WTC11 (cell line): ENCODE results near the gene FANCC. TPM values are rescaled to one million over a fixed set of nuclear protein-coding genes. Genes with fewer than 3 reads are reported as not detected.

Experiments
- ATAC-seq: fragments of 200-7000 bp; cut with Tn5 transposase; 2 replicates; pipeline ENCODE4 v1.10.0; 2021; ENCODE audit warnings: mild to moderate bottlenecking, moderate library complexity
- CTCF ChIA-PET: fragments of 300-600 bp; sonication (Branson Sonifier 250); formaldehyde crosslinking; loops from one replicate; lab custom pipeline; 2021; ENCODE audit warnings: antibody characterized with exemption; lab: Charles Lee
- POLR2A ChIA-PET: fragments of 350-600 bp; sonication (Branson Sonifier 250); formaldehyde crosslinking; loops from one replicate; lab custom pipeline; 2021; ENCODE audit warnings: antibody characterized with exemption; lab: Charles Lee
- DNase-seq: peaks from one replicate; pipeline ENCODE4 v3.0.0; 2021; ENCODE audit warnings: low spot score
- H3K27ac Mint-ChIP-seq: 2 replicates; pipeline ENCODE4 v1.8.0; 2021; ENCODE audit warnings: mixed read lengths
- H3K27me3 Mint-ChIP-seq: 2 replicates; pipeline ENCODE4 v1.8.0; 2021; ENCODE audit warnings: low read depth, mild to moderate bottlenecking, moderate library complexity, mixed read lengths
- H3K36me3 Mint-ChIP-seq: 2 replicates; pipeline ENCODE4 v1.8.0; 2021; ENCODE audit warnings: mixed read lengths
- H3K4me1 Mint-ChIP-seq: 2 replicates; pipeline ENCODE4 v1.8.0; 2022; ENCODE audit warnings: mixed read lengths
- H3K4me3 Mint-ChIP-seq: 2 replicates; pipeline ENCODE4 v1.8.0; 2021; ENCODE audit warnings: mild to moderate bottlenecking, moderate library complexity, mixed read lengths
- H3K9me3 Mint-ChIP-seq: 2 replicates; pipeline ENCODE4 v1.8.0; 2021; ENCODE audit warnings: mixed read lengths
- ETV6 ChIP-seq: sonication (generic); formaldehyde crosslinking; IDR thresholded peaks from 2 replicates; pipeline ENCODE4 v1.8.1; 2022; ENCODE audit warnings: mild to moderate bottlenecking, missing genetic modification reagents
- NFYB ChIP-seq: sonication (generic); formaldehyde crosslinking; conservative IDR thresholded peaks from 2 replicates; pipeline ENCODE4 v1.8.0; 2022; ENCODE audit warnings: low read depth, missing genetic modification reagents
- NR2C2 ChIP-seq: sonication (generic); formaldehyde crosslinking; IDR thresholded peaks from 2 replicates; pipeline ENCODE4 v1.8.0; 2022; ENCODE audit warnings: mild to moderate bottlenecking, missing genetic modification reagents
- RORB ChIP-seq: fragments of 250-450 bp; sonication (Bioruptor Pico); IDR thresholded peaks from 2 replicates; pipeline ENCODE4 v1.9.0; 2021; ENCODE audit warnings: mild to moderate bottlenecking
- SP1 ChIP-seq: sonication (generic); formaldehyde crosslinking; conservative IDR thresholded peaks from 2 replicates; pipeline ENCODE4 v1.8.1; 2022; ENCODE audit warnings: missing genetic modification reagents
- TEAD4 ChIP-seq: sonication (generic); formaldehyde crosslinking; IDR thresholded peaks from 2 replicates; pipeline ENCODE4 v1.8.0; 2022; ENCODE audit warnings: mild to moderate bottlenecking, missing genetic modification reagents
- ZNF232 ChIP-seq: sonication (generic); formaldehyde crosslinking; IDR thresholded peaks from 2 replicates; pipeline ENCODE4 v1.8.0; 2022; ENCODE audit warnings: mild to moderate bottlenecking, missing genetic modification reagents
- ZNF263 ChIP-seq: sonication (generic); formaldehyde crosslinking; IDR thresholded peaks from 2 replicates; pipeline ENCODE4 v1.8.1; 2022; ENCODE audit warnings: low read depth, mild to moderate bottlenecking, moderate library complexity, missing genetic modification reagents
- total RNA-seq: library from RNA; stranded (reverse); gene quantifications from 3 replicates; pipeline ENCODE4 v1.2.3, GENCODE V29; 2021
- TF ChIP-seq, protein P1 (sequence below): sonication (generic); formaldehyde crosslinking; IDR thresholded peaks from 2 replicates; pipeline ENCODE4 v1.8.1; 2022; ENCODE audit warnings: missing genetic modification reagents, borderline replicate concordance
- TF ChIP-seq, protein P2 (sequence below): sonication (generic); formaldehyde crosslinking; IDR thresholded peaks from 2 replicates; pipeline ENCODE4 v1.8.0; 2022; ENCODE audit warnings: mild to moderate bottlenecking, missing genetic modification reagents
- TF ChIP-seq, protein P3 (sequence below): sonication (generic); formaldehyde crosslinking; IDR thresholded peaks from 2 replicates; pipeline ENCODE4 v1.8.0; 2023; ENCODE audit warnings: missing genetic modification reagents, mild to moderate bottlenecking, borderline replicate concordance
- TF ChIP-seq, protein P4 (sequence below): sonication (generic); formaldehyde crosslinking; IDR thresholded peaks from 2 replicates; pipeline ENCODE4 v1.8.0; 2023; ENCODE audit warnings: mild to moderate bottlenecking, missing genetic modification reagents
- TF ChIP-seq, protein P5 (sequence below): sonication (generic); formaldehyde crosslinking; IDR thresholded peaks from 2 replicates; pipeline ENCODE4 v1.8.1; 2023; ENCODE audit warnings: mild to moderate bottlenecking, missing genetic modification reagents, borderline replicate concordance
- TF ChIP-seq, protein P6 (sequence below): sonication (generic); formaldehyde crosslinking; IDR thresholded peaks from 2 replicates; pipeline ENCODE4 v1.8.1; 2023; ENCODE audit warnings: mild to moderate bottlenecking, missing genetic modification reagents, moderate library complexity
- TF ChIP-seq, protein P7 (sequence below): sonication (generic); formaldehyde crosslinking; IDR thresholded peaks from 2 replicates; pipeline ENCODE4 v1.8.1; 2023; ENCODE audit warnings: mild to moderate bottlenecking, missing genetic modification reagents, moderate library complexity
- TF ChIP-seq, protein P8 (sequence below): sonication (generic); formaldehyde crosslinking; IDR thresholded peaks from 2 replicates; pipeline ENCODE4 v1.8.0; 2022; ENCODE audit warnings: mild to moderate bottlenecking, missing genetic modification reagents
- TF ChIP-seq, protein P9 (sequence below): sonication (generic); formaldehyde crosslinking; IDR thresholded peaks from 2 replicates; pipeline ENCODE4 v1.8.0; 2022; ENCODE audit warnings: missing genetic modification reagents

Gene FANCC
- total RNA-seq, 1 experiment from 2014 or later: 10.9 TPM

DNA sequence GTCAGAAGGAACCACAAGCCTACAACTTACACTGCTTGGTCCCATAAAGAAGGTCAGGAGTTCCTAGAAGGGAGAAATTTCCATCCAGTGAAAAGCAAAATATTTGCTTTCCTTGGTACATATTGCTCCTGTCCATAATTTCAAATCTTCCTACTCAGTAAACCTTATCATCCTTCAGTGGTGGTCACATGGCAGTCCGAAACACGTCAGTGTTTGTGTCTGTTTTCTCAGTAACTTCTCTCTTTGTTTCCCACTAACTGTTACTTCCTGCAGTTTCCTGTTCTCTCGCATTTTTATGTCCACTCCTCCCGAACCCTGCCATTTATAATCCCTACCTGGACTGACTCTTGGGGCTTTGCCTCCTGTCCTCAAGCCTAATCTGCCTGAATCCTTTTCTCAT lies 129.1 kb downstream of the FANCC start:
- no peaks in the 10 kb centered on the region for H3K27me3 Mint-ChIP-seq
- POLR2A ChIA-PET: no interaction called here
- no peak for ATAC-seq
- TF ChIP-seq SP1 (CRISPR knock-in tag) (no peak), ETV6 (CRISPR knock-in tag) (no peak), NR2C2 (CRISPR knock-in tag) (no peak), RORB (CRISPR knock-in tag) (no peak), ZNF263 (CRISPR knock-in tag) (no peak), TEAD4 (no peak), NFYB (CRISPR knock-in tag) (no peak), ZNF232 (no peak)
- TF ChIP-seq, protein P1, sequence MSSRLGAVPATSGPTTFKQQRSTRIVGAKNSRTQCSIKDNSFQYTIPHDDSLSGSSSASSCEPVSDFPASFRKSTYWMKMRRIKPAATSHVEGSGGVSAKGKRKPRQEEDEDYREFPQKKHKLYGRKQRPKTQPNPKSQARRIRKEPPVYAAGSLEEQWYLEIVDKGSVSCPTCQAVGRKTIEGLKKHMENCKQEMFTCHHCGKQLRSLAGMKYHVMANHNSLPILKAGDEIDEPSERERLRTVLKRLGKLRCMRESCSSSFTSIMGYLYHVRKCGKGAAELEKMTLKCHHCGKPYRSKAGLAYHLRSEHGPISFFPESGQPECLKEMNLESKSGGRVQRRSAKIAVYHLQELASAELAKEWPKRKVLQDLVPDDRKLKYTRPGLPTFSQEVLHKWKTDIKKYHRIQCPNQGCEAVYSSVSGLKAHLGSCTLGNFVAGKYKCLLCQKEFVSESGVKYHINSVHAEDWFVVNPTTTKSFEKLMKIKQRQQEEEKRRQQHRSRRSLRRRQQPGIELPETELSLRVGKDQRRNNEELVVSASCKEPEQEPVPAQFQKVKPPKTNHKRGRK: no peak
- TF ChIP-seq, protein P2, sequence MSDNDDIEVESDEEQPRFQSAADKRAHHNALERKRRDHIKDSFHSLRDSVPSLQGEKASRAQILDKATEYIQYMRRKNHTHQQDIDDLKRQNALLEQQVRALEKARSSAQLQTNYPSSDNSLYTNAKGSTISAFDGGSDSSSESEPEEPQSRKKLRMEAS (CRISPR knock-in tag): no peak
- TF ChIP-seq, protein P3, sequence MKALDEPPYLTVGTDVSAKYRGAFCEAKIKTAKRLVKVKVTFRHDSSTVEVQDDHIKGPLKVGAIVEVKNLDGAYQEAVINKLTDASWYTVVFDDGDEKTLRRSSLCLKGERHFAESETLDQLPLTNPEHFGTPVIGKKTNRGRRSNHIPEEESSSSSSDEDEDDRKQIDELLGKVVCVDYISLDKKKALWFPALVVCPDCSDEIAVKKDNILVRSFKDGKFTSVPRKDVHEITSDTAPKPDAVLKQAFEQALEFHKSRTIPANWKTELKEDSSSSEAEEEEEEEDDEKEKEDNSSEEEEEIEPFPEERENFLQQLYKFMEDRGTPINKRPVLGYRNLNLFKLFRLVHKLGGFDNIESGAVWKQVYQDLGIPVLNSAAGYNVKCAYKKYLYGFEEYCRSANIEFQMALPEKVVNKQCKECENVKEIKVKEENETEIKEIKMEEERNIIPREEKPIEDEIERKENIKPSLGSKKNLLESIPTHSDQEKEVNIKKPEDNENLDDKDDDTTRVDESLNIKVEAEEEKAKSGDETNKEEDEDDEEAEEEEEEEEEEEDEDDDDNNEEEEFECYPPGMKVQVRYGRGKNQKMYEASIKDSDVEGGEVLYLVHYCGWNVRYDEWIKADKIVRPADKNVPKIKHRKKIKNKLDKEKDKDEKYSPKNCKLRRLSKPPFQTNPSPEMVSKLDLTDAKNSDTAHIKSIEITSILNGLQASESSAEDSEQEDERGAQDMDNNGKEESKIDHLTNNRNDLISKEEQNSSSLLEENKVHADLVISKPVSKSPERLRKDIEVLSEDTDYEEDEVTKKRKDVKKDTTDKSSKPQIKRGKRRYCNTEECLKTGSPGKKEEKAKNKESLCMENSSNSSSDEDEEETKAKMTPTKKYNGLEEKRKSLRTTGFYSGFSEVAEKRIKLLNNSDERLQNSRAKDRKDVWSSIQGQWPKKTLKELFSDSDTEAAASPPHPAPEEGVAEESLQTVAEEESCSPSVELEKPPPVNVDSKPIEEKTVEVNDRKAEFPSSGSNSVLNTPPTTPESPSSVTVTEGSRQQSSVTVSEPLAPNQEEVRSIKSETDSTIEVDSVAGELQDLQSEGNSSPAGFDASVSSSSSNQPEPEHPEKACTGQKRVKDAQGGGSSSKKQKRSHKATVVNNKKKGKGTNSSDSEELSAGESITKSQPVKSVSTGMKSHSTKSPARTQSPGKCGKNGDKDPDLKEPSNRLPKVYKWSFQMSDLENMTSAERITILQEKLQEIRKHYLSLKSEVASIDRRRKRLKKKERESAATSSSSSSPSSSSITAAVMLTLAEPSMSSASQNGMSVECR (CRISPR knock-in tag): no peak
- TF ChIP-seq, protein P4, sequence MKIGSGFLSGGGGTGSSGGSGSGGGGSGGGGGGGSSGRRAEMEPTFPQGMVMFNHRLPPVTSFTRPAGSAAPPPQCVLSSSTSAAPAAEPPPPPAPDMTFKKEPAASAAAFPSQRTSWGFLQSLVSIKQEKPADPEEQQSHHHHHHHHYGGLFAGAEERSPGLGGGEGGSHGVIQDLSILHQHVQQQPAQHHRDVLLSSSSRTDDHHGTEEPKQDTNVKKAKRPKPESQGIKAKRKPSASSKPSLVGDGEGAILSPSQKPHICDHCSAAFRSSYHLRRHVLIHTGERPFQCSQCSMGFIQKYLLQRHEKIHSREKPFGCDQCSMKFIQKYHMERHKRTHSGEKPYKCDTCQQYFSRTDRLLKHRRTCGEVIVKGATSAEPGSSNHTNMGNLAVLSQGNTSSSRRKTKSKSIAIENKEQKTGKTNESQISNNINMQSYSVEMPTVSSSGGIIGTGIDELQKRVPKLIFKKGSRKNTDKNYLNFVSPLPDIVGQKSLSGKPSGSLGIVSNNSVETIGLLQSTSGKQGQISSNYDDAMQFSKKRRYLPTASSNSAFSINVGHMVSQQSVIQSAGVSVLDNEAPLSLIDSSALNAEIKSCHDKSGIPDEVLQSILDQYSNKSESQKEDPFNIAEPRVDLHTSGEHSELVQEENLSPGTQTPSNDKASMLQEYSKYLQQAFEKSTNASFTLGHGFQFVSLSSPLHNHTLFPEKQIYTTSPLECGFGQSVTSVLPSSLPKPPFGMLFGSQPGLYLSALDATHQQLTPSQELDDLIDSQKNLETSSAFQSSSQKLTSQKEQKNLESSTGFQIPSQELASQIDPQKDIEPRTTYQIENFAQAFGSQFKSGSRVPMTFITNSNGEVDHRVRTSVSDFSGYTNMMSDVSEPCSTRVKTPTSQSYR: no peak
- TF ChIP-seq, protein P5, sequence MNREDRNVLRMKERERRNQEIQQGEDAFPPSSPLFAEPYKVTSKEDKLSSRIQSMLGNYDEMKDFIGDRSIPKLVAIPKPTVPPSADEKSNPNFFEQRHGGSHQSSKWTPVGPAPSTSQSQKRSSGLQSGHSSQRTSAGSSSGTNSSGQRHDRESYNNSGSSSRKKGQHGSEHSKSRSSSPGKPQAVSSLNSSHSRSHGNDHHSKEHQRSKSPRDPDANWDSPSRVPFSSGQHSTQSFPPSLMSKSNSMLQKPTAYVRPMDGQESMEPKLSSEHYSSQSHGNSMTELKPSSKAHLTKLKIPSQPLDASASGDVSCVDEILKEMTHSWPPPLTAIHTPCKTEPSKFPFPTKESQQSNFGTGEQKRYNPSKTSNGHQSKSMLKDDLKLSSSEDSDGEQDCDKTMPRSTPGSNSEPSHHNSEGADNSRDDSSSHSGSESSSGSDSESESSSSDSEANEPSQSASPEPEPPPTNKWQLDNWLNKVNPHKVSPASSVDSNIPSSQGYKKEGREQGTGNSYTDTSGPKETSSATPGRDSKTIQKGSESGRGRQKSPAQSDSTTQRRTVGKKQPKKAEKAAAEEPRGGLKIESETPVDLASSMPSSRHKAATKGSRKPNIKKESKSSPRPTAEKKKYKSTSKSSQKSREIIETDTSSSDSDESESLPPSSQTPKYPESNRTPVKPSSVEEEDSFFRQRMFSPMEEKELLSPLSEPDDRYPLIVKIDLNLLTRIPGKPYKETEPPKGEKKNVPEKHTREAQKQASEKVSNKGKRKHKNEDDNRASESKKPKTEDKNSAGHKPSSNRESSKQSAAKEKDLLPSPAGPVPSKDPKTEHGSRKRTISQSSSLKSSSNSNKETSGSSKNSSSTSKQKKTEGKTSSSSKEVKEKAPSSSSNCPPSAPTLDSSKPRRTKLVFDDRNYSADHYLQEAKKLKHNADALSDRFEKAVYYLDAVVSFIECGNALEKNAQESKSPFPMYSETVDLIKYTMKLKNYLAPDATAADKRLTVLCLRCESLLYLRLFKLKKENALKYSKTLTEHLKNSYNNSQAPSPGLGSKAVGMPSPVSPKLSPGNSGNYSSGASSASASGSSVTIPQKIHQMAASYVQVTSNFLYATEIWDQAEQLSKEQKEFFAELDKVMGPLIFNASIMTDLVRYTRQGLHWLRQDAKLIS (CRISPR knock-in tag): no peak
- TF ChIP-seq, protein P6, sequence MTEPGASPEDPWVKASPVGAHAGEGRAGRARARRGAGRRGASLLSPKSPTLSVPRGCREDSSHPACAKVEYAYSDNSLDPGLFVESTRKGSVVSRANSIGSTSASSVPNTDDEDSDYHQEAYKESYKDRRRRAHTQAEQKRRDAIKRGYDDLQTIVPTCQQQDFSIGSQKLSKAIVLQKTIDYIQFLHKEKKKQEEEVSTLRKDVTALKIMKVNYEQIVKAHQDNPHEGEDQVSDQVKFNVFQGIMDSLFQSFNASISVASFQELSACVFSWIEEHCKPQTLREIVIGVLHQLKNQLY (CRISPR knock-in tag): no peak
- TF ChIP-seq, protein P7, sequence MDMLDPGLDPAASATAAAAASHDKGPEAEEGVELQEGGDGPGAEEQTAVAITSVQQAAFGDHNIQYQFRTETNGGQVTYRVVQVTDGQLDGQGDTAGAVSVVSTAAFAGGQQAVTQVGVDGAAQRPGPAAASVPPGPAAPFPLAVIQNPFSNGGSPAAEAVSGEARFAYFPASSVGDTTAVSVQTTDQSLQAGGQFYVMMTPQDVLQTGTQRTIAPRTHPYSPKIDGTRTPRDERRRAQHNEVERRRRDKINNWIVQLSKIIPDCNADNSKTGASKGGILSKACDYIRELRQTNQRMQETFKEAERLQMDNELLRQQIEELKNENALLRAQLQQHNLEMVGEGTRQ (CRISPR knock-in tag): no peak
- TF ChIP-seq, protein P8, sequence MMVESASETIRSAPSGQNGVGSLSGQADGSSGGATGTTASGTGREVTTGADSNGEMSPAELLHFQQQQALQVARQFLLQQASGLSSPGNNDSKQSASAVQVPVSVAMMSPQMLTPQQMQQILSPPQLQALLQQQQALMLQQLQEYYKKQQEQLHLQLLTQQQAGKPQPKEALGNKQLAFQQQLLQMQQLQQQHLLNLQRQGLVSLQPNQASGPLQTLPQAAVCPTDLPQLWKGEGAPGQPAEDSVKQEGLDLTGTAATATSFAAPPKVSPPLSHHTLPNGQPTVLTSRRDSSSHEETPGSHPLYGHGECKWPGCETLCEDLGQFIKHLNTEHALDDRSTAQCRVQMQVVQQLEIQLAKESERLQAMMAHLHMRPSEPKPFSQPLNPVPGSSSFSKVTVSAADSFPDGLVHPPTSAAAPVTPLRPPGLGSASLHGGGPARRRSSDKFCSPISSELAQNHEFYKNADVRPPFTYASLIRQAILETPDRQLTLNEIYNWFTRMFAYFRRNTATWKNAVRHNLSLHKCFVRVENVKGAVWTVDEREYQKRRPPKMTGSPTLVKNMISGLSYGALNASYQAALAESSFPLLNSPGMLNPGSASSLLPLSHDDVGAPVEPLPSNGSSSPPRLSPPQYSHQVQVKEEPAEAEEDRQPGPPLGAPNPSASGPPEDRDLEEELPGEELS (CRISPR knock-in tag): no peak
- TF ChIP-seq, protein P9, sequence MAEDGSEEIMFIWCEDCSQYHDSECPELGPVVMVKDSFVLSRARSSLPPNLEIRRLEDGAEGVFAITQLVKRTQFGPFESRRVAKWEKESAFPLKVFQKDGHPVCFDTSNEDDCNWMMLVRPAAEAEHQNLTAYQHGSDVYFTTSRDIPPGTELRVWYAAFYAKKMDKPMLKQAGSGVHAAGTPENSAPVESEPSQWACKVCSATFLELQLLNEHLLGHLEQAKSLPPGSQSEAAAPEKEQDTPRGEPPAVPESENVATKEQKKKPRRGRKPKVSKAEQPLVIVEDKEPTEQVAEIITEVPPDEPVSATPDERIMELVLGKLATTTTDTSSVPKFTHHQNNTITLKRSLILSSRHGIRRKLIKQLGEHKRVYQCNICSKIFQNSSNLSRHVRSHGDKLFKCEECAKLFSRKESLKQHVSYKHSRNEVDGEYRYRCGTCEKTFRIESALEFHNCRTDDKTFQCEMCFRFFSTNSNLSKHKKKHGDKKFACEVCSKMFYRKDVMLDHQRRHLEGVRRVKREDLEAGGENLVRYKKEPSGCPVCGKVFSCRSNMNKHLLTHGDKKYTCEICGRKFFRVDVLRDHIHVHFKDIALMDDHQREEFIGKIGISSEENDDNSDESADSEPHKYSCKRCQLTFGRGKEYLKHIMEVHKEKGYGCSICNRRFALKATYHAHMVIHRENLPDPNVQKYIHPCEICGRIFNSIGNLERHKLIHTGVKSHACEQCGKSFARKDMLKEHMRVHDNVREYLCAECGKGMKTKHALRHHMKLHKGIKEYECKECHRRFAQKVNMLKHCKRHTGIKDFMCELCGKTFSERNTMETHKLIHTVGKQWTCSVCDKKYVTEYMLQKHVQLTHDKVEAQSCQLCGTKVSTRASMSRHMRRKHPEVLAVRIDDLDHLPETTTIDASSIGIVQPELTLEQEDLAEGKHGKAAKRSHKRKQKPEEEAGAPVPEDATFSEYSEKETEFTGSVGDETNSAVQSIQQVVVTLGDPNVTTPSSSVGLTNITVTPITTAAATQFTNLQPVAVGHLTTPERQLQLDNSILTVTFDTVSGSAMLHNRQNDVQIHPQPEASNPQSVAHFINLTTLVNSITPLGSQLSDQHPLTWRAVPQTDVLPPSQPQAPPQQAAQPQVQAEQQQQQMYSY (CRISPR knock-in tag): no peak

More for the DNA sequence above, 129.1 kb downstream of the FANCC start:
- DNase-seq: no peak
- H3K4me3 Mint-ChIP-seq: no peak overlapping the region
- no peaks in the 10 kb centered on the region for H3K36me3 Mint-ChIP-seq
- CTCF ChIA-PET: no interaction called here
- no peaks in the 10 kb centered on the region for H3K9me3 Mint-ChIP-seq
- peaks cover 34% of the 10 kb centered on the region for H3K4me1 Mint-ChIP-seq
- no peak overlapping the region for H3K27ac Mint-ChIP-seq
